ENCODE data around the gene EFS.
"Not testable (repeated sequence)": the region's sequence is repeated elsewhere in the genome, so short reads cannot be mapped to it uniquely, and the experiment has no call there.

EFS gene, protein sequence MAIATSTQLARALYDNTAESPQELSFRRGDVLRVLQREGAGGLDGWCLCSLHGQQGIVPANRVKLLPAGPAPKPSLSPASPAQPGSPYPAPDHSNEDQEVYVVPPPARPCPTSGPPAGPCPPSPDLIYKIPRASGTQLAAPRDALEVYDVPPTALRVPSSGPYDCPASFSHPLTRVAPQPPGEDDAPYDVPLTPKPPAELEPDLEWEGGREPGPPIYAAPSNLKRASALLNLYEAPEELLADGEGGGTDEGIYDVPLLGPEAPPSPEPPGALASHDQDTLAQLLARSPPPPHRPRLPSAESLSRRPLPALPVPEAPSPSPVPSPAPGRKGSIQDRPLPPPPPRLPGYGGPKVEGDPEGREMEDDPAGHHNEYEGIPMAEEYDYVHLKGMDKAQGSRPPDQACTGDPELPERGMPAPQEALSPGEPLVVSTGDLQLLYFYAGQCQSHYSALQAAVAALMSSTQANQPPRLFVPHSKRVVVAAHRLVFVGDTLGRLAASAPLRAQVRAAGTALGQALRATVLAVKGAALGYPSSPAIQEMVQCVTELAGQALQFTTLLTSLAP

GRCh38 chr14:23365036-23365731, at the start of gene EFS:
EFS (minus strand) TSS chr14:23365172; CDS start chr14:23365025, 147 bp downstream.
- no peak for DNase-seq (ENCODE audit: low read depth in 2 of 2)

DNA sequence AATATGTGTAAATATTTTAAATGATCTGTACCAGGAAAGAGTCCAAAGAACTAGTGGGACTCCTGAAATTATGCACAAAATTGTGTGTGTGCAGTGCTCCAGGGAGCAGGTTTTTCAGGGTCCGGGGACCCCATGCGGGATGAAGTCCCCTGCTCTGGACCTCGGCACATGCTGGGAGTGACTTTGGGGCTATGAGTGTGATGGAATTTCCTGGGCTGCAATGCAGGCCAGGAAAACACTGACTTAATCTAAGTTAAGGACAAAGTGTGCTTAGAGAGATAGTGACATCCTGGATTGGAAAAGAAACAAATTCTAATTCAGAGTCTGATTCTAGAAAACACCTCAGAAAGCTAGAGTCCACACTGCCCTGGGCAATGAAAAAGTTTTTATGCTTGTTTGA, 49.3 kb upstream of the EFS start:
- DNase-seq (ENCODE audit: low read depth in 2 of 2): no peak

- DNase-seq (ENCODE audit: low read depth in 2 of 2): no peak
Measured at GRCh38 chr14:23413681-23414080, 48.7 kb upstream of the EFS start.

GRCh38 chr14:23411563-23412525, 46.9 kb upstream of the EFS start:
- DNase-seq (ENCODE audit: low read depth in 2 of 2): no peak

DNA sequence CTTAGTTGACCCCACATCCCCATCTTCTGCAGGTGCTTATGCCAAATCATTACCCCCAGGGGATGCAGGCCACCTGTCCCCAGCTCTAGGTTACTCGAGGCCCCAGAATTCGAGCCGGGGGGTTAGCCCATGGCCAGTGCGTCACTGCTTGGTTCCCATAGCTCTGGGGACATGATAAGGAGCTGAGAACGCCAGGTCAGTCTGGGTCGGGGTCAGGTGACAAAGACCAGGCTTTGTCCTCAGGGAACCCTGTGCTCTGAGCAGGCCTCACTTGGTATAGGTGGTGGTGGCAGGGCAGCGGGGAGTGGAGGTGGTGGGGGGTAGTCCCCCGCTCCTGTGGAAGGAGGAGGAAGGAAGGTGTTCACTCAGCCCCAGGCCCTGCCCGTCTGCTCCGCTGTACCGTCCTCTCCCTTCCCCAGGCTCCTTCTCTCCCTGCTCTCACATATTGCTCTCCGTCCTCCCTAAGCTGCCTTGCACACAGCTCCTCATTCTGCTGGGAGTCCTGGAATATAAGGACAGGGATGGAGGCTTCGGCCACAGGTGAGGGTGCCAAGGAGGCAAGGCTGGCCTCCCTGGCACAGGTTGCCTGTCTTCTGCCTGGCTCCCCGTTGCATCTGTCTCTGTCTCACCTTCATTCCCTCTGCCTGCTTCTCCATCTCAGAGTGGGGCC, 45.1 kb upstream of the EFS start:
- DNase-seq (ENCODE audit: low read depth in 2 of 2): no peak

DNA sequence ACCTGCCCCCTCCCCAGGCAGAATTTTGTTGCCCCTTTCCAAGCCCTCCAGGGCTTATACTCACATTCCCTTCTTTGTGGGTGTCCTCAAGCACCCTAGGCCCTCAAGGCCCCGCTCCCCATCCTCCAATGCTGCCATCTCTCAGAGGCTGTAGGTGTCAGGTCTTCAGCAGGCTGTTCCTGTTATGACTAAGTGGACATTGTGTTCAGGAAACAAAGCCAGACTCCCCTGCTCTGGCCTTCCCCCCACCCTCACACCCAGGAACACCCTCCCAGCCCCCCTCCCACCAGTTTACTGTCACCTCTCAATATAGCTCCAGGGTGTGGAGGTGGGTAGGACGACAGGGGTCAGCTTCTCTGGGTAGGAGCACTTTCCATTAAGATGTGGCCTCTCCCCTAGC, 44.5 kb upstream of the EFS start:
- no peak for DNase-seq (ENCODE audit: low read depth in 2 of 2)

GRCh38 chr14:23408307-23408630, 43.3 kb upstream of the EFS start:
- DNase-seq (ENCODE audit: low read depth in 2 of 2): no peak

- DNase-seq (ENCODE audit: low read depth in 2 of 2): no peak
Measured at GRCh38 chr14:23407516-23408306, 42.7 kb upstream of the EFS start, which contains the start of gene MYH6. MYH6 (minus strand) TSS chr14:23408273; CDS start chr14:23407223, 1,050 bp downstream.

DNA sequence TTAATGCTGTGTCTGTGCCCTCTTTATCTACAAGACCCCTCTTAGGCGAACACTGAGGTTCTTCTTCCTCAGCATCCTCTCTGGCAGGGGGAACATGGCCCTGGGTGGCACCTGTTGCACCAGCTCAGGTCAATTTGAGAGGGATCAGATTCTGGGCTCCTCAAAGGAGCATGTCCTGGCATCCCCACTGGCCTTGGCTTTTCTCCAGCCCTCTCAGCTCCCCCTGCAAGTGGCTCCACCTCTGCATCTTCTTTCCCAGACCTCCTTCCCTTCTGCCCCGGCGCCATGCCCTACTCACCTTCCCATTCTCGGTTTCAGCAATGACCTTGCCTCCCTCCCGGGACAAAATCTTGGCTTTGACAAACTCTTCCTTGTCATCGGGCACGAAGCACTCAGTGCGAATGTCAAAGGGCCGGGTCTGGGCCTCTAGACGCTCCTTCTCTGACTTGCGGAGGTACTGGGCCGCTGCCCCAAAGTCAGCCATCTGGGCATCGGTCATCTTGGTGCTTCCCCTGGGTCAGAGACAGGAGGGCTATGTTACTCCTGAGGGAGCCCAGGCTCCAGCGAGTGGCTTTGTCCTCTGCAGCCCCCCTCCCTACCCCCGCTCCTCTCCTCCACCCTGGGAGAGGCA, 41.9 kb upstream of the EFS start:
- no peak for DNase-seq (ENCODE audit: low read depth in 2 of 2)

DNA sequence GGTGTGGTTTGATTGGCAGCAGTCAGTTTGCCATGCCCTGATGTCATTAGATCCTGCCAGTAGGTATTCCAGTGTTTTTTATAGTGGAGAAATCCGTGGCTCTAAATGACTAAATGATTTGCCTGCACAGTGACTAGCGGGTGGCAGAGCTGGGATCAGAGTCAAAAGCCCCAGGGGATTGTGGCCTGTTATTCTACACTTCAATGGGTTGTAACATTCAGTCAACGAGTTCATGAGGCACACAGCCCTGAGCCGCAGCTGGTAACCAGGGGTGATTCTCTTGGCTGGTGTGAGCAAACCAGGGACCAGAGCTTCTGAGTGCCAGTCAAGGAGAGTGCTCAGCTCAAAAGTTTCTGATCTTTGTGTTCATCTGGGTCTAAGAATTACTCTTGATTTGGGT, 41.3 kb upstream of the EFS start:
- no peak for DNase-seq (ENCODE audit: low read depth in 2 of 2)

DNA sequence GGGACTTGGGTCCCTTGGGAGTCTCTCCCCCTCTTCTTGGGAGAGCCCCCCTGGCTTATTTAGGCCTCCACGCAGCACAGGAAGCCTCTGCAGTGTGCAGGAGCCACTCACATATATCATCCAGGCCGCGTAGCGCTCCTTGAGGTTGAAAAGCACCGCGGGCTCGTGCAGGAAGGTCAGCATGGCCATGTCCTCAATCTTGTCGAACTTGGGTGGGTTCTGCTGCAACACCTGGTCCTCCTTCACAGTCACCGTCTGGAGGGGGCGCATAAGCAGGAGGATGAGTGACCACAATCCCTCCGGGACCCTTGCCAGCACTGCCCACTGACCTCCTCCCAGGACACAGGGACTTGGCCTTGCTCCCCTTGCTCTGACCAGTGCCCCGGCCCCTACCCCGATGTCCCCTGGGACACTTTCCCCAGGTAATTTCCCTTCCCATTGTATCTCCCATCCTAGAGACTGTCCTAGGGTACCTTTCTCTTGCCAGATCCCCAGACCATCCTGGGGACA, 40.6 kb upstream of the EFS start:
- DNase-seq (ENCODE audit: low read depth in 2 of 2): no peak

GRCh38 chr14:23405096-23405495, 40.1 kb upstream of the EFS start:
- no peak for DNase-seq (ENCODE audit: low read depth in 2 of 2)

GRCh38 chr14:23404331-23404900, 39.4 kb upstream of the EFS start:
- DNase-seq (ENCODE audit: low read depth in 2 of 2): no peak

DNA sequence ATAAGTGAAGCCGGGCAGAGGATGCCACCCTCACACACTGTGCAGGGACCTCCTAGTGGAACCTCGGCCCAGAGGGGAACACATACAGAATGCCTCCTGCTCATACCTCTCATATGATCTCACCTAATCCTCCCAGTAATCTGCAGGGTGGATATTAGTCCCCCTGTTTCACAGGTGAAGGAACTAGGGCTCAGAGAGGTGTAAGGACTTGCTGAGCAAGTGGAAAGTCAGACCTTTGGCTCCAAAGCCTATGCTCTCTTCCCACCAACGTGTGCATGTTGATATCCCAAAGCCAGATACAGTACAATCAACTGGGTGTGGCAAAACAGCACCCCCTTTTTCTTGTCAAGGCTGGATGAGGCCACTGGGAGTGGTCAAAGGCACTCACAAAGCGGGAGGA, 38.9 kb upstream of the EFS start:
- DNase-seq (ENCODE audit: low read depth in 2 of 2): no peak

GRCh38 chr14:23403139-23403438, 38.1 kb upstream of the EFS start:
- DNase-seq (ENCODE audit: low read depth in 2 of 2): no peak

GRCh38 chr14:23402296-23403138, 37.5 kb upstream of the EFS start:
- DNase-seq (ENCODE audit: low read depth in 2 of 2): no peak

DNA sequence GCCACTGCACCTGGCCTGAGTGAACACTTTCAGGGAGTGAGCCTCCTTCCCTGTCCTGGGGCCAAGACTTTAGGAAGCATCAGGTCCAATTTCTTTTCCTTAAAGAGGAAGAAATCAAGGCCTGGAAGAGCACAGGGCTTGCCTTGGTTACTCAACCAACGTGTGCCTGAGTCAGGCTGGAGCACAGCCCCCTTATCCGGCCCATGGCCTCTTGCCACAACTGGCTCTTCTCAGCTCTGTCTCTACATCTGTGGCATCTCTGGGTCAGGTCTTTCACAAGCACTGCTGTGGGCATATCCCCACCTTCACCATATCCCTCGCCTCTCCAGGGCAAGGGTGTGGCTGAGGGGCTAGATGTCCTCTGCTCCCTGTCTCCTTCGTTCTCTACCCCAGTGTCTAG, 36.3 kb upstream of the EFS start:
- no peak for DNase-seq (ENCODE audit: low read depth in 2 of 2)

DNA sequence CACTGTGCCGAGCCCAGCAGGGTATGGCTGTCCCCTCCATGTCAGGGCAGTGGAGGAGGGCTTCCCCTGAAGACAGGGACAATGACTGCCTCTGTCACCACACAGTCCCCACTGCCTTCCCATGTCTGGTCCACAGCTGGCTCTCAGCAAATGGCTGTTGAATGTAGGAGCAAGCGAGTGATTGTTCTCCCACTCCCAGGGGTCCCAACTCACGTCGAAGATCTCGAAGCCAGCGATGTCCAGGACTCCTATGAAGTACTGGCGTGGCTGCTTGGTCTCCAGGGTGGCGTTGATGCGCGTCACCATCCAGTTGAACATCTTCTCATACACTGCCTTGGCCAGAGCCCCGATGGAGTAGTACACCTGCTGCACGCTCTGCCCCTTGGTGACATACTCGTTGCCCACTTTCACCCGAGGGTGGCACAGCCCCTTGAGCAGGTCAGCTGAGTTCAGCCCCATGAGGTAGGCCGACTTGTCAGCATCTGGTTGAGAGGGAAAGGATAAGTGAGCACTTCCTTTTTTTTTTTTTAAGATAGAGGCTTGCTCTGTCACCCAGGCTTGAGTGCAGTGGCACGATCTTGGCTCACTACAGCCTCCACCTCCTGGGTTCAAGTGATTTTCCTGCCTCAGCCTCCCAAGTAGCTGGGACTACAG, 35.7 kb upstream of the EFS start:
- DNase-seq (ENCODE audit: low read depth in 2 of 2): not testable (repeated sequence)

Measured in stimulated activated CD4-positive, alpha-beta T cell treated with anti-CD3 and anti-CD28 coated beads, Interleukin-1b, Interleukin-23, amount 100 ng/mL, for 4 hours (primary cell).